DMS114 treated with DMSO at 0.1 percent for 48 hours (cell line): Measurements from ENCODE around the gene NTHL1.
A peak's percentile ranks its signal among the peaks of the same experiment; 100 is the strongest.
"Not testable (repeated sequence)": the region's sequence is repeated elsewhere in the genome, so short reads cannot be mapped to it uniquely, and the experiment has no call there.

Experiments
- DNase-seq: peaks from one replicate; lab custom pipeline; 2025; ENCODE audit not compliant: unreplicated experiment; lab: John Stamatoyannopoulos, UW

The NTHL1 gene

GRCh38 chr16:2011726-2012125 is 35.9 kb downstream of the NTHL1 start:
- DNase-seq = not testable (repeated sequence)

- peak; percentile 50 for DNase-seq
Measured at GRCh38 chr16:2009791-2010510, 37.7 kb downstream of the NTHL1 start, which contains the start of gene ZNF598. Gene ZNF598 (minus strand): TSS chr16:2009821.

GRCh38 chr16:2009164-2009711 is 38.4 kb downstream of the NTHL1 start:
- no peak for DNase-seq

GRCh38 chr16:2008631-2009163 is 38.9 kb downstream of the NTHL1 start:
- no peak for DNase-seq

GRCh38 chr16:2008009-2008526 is 39.6 kb downstream of the NTHL1 start:
- no peak for DNase-seq

- no peak for DNase-seq
Measured at GRCh38 chr16:2007081-2007836, 40.4 kb downstream of the NTHL1 start.

- DNase-seq = no peak
Measured at GRCh38 chr16:2006317-2006716, 41.3 kb downstream of the NTHL1 start.

- no peak for DNase-seq
Measured at GRCh38 chr16:2005646-2006045, 42.0 kb downstream of the NTHL1 start.

- DNase-seq = no peak
Measured at GRCh38 chr16:2004795-2005517, 42.7 kb downstream of the NTHL1 start.

- peak; percentile 59 for DNase-seq
Measured at GRCh38 chr16:2003827-2004641, 43.6 kb downstream of the NTHL1 start.

GRCh38 chr16:2003231-2003826 is 44.3 kb downstream of the NTHL1 start:
- DNase-seq = no peak

- DNase-seq = no peak
Measured at GRCh38 chr16:2002406-2003230, 45.0 kb downstream of the NTHL1 start.

- no peak for DNase-seq
Measured at GRCh38 chr16:2001456-2002355, 45.9 kb downstream of the NTHL1 start.

- no peak for DNase-seq
Measured at GRCh38 chr16:2001035-2001434, 46.6 kb downstream of the NTHL1 start.

GRCh38 chr16:1999866-2000514 is 47.6 kb downstream of the NTHL1 start:
- DNase-seq = no peak

GRCh38 chr16:1998852-1999801 is 48.5 kb downstream of the NTHL1 start:
- no peak for DNase-seq
